AG09309 (cell line): ENCODE data around the gene HBM.

ENCODE experiments used
- DNase-seq: peaks from one replicate; pipeline ENCODE4 v3.0.0-alpha.2; 2010; ENCODE audit warnings: low read depth
- H3K4me3 ChIP-seq: 2 replicates; pipeline ENCODE4 v1.5.1; 2011; ENCODE audit warnings: mild to moderate bottlenecking, low read depth, low read length, moderate library complexity; ENCODE audit not compliant: control insufficient read depth
- TF ChIP-seq, protein P1 (sequence below): IDR thresholded peaks from 2 replicates; pipeline ENCODE4 v1.5.1; 2011; ENCODE audit warnings: mild to moderate bottlenecking, low read depth, low read length, inconsistent platforms; ENCODE audit not compliant: insufficient read depth, control insufficient read depth; ENCODE audit errors: missing control alignments

HBM gene

DNA sequence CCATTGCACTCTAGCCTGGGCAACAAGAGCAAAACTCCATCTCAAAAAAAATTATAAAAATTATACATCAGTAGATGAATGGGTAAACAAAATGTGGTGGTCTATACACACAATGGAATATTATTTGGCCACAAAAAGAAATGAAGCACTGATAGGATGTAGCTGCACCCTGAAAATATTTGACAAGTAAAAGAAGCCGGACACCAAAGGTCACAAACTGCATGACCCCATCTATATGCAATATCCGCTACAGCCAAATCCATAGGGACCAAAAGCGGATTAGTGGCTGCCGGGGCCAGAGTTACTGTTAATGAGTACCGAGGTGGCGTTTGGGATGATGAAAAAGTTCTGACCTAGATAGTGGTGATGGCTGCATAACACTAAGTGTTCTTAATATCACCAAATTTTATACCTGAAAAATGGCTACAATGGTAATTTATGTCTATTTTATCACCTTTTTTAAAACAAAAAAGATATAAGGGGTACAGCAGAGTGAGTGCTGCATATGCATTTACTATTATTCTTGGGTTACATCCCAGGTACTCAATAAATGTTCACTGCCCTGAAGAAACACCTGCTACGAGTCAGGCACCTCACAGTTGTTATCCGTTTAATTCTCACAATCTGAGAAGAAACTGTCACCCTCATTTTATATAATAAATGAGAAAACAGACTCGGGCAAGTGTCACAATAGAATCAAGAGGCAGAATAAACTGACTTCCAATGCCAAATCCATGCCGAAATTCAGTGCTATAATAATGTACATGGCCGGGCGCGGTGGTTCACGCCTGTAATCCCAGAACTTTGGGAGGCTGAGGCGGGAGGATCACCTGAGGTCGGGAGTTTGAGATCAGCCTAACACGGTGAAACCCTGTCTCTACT lies 13.7 kb downstream of the HBM start:
- H3K4me3 ChIP-seq, result no peak overlapping the region
- DNase-seq, result no peak
- TF ChIP-seq, protein P1, sequence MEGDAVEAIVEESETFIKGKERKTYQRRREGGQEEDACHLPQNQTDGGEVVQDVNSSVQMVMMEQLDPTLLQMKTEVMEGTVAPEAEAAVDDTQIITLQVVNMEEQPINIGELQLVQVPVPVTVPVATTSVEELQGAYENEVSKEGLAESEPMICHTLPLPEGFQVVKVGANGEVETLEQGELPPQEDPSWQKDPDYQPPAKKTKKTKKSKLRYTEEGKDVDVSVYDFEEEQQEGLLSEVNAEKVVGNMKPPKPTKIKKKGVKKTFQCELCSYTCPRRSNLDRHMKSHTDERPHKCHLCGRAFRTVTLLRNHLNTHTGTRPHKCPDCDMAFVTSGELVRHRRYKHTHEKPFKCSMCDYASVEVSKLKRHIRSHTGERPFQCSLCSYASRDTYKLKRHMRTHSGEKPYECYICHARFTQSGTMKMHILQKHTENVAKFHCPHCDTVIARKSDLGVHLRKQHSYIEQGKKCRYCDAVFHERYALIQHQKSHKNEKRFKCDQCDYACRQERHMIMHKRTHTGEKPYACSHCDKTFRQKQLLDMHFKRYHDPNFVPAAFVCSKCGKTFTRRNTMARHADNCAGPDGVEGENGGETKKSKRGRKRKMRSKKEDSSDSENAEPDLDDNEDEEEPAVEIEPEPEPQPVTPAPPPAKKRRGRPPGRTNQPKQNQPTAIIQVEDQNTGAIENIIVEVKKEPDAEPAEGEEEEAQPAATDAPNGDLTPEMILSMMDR, result no peak

DNA sequence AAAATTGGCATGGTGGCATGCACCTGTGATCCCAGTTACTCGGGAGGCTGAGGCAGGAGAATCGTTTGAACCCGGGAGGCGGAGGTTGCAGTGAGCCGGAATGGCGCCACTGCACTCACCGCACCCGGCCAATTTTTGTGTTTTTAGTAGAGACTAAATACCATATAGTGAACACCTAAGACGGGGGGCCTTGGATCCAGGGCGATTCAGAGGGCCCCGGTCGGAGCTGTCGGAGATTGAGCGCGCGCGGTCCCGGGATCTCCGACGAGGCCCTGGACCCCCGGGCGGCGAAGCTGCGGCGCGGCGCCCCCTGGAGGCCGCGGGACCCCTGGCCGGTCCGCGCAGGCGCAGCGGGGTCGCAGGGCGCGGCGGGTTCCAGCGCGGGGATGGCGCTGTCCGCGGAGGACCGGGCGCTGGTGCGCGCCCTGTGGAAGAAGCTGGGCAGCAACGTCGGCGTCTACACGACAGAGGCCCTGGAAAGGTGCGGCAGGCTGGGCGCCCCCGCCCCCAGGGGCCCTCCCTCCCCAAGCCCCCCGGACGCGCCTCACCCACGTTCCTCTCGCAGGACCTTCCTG lies 14.4 kb downstream of the HBM start, which contains the start of gene HBQ1:
Gene HBQ1 (plus strand): TSS at position 359 of the 575 bp plus-strand sequence. CDS start 28 bp downstream, at position 387.
- H3K4me3 ChIP-seq, result peak within 1 kb of the TSS; percentile 23
- DNase-seq, result no peak
- TF ChIP-seq, protein P1, result no peak

DNA sequence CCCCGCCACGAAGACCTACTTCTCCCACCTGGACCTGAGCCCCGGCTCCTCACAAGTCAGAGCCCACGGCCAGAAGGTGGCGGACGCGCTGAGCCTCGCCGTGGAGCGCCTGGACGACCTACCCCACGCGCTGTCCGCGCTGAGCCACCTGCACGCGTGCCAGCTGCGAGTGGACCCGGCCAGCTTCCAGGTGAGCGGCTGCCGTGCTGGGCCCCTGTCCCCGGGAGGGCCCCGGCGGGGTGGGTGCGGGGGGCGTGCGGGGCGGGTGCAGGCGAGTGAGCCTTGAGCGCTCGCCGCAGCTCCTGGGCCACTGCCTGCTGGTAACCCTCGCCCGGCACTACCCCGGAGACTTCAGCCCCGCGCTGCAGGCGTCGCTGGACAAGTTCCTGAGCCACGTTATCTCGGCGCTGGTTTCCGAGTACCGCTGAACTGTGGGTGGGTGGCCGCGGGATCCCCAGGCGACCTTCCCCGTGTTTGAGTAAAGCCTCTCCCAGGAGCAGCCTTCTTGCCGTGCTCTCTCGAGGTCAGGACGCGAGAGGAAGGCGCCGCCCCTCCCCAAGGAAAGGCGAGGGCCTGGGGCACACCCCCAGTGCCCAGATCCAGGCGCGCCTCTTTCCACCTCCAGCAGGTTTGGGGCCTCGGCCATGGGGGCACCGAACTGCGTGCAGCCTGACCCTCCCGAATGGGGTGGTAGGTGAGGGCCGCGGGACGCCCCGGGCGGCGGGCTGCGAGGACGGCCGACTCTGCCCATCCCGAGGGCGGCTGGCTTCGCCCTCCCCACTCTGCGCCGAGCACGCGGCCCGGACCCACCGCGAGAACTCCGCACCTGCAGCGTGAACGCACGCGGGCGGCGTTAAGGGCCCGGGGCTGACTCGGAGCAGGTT lies 15.1 kb downstream of the HBM start:
- H3K4me3 ChIP-seq, result peak overlapping the region; percentile 23
- TF ChIP-seq, protein P1, result peak; percentile 6
- no peak for DNase-seq

DNA sequence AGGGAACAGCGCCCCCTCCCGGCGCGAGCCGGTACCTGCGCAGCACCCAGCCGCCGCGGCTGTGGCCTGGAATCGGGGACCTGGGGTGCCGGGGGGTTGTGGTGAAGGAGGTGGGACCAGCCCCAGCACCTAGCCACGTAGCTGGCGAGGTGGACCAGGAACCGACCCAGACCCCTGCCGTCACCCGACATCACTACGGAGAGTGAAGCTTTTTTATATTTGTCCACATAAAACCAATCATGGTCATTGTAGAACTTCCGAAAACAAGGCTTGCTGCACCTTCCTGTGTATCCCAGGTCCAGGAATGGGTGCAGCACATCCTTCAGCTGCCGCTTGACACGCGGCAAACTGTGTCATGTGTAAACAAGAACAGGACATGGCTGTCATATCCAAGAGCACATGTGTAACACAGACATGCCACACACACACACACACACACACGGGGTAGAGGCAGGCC lies 15.8 kb downstream of the HBM start:
- no peak overlapping the region; the same call in 1 of the 2 replicates for H3K4me3 ChIP-seq
- TF ChIP-seq, protein P1, result peak; percentile 89
- no peak for DNase-seq

DNA sequence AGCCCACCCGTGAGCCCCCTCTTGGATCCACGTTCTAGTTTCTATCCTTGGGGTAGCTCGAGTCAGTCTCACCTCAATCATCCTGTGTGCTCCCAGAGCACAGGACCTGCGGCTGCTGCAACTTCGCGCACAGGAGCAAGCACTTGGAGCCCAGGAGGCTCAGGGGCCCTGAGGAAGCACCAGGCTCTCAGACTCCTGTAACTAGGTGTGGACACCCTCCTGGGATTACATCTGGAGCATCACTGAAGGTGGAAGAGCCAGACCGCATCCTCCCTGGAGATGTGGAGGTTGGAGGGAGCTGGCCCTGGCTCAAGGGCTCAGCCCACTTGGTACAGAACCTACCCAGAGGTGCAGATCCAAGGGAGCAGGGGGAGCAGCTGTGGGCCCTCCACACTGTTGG lies 17.2 kb downstream of the HBM start:
- no peak for DNase-seq
- H3K4me3 ChIP-seq, result no peak overlapping the region
- TF ChIP-seq, protein P1, result no peak

DNA sequence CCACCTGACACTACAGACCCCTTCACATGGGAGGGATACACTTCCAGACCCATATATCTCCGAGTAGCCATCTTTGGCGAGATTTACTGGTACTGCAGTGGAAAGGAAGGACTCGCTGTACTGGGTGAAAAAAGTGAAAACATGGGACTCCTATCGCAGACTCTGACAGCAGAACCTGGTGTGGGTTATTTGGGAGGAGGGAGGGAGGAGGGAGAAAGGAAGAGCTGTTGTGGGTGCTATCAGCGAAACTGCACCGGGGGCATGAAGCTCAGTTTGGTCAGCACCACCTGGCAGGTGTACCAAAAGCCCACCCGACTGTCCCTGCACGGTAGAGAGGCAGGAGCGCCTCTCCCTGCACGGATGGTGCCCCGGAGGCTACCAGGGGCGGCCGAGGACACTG lies 19.4 kb downstream of the HBM start:
- TF ChIP-seq, protein P1, result no peak
- H3K4me3 ChIP-seq, result no peak overlapping the region
- no peak for DNase-seq
